ENCODE data around the gene NQO1.

- TF ChIP-seq, protein P1, sequence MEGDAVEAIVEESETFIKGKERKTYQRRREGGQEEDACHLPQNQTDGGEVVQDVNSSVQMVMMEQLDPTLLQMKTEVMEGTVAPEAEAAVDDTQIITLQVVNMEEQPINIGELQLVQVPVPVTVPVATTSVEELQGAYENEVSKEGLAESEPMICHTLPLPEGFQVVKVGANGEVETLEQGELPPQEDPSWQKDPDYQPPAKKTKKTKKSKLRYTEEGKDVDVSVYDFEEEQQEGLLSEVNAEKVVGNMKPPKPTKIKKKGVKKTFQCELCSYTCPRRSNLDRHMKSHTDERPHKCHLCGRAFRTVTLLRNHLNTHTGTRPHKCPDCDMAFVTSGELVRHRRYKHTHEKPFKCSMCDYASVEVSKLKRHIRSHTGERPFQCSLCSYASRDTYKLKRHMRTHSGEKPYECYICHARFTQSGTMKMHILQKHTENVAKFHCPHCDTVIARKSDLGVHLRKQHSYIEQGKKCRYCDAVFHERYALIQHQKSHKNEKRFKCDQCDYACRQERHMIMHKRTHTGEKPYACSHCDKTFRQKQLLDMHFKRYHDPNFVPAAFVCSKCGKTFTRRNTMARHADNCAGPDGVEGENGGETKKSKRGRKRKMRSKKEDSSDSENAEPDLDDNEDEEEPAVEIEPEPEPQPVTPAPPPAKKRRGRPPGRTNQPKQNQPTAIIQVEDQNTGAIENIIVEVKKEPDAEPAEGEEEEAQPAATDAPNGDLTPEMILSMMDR (IDR thresholded peaks at IDR 0.05): no peak
- no peak for TF ChIP-seq POLR2A (IDR thresholded peaks at IDR 0.05)
Observed at GRCh38 chr16:69727916-69728270, 1.5 kb upstream of the NQO1 start.
